Right atrium auricular region (tissue), 2 donors: ENCODE measurements around the gene IRF2BP1. TPM values are rescaled to one million over a fixed set of nuclear protein-coding genes. Genes with fewer than 3 reads are reported as not detected.

Experiments
- DNase-seq: peaks from one replicate; pipeline ENCODE4 v3.0.0-alpha.2; 2019; ENCODE audit warnings: low spot score
- H3K27ac ChIP-seq, 2 donors: fragments of 200-600 bp; sonication (generic); 1 replicate in 1 of 2; 2 replicates in 1 of 2; pipeline ENCODE4 v1.5.1; 2016 to 2019
- H3K27me3 ChIP-seq, 2 donors: fragments of 200-600 bp; sonication (generic); one replicate each; pipeline versions ENCODE4 v1.5.1 to v1.6.0; 2017 to 2019
- H3K36me3 ChIP-seq: fragments of 200-600 bp; sonication (generic); one replicate; pipeline ENCODE4 v1.5.1; 2016
- H3K4me1 ChIP-seq, 2 donors: fragments of 200-600 bp; sonication (generic); one replicate each; pipeline versions ENCODE4 v1.5.1 to v1.6.0; 2017 to 2019
- H3K4me3 ChIP-seq, 2 donors: fragments of 200-600 bp; sonication (generic); 1 replicate in 1 of 2; 2 replicates in 1 of 2; pipeline ENCODE4 v1.5.1; 2017 to 2019; ENCODE audit warnings: mild to moderate bottlenecking in 1 of 2, moderate library complexity in 1 of 2
- H3K9me3 ChIP-seq, 2 donors: fragments of 200-600 bp; sonication (generic); one replicate each; pipeline ENCODE4 v1.5.1; 2019
- total RNA-seq, 2 donors: library from RNA; depleted of rRNA; stranded (reverse); fragments of >200 nt; gene quantifications; one replicate each; pipeline ENCODE4 v1.1.0, GENCODE V29; 2016
- TF ChIP-seq, protein P1 (sequence below), 2 donors: fragments of 200-600 bp; sonication (generic); IDR thresholded peaks; one replicate each; pipeline ENCODE4 v1.5.1; 2019; ENCODE audit warnings: antibody characterized with exemption in 2 of 2

Gene IRF2BP1
- total RNA-seq, 2 donors from 2014 or later, result 24.2 to 30.5 TPM

DNA sequence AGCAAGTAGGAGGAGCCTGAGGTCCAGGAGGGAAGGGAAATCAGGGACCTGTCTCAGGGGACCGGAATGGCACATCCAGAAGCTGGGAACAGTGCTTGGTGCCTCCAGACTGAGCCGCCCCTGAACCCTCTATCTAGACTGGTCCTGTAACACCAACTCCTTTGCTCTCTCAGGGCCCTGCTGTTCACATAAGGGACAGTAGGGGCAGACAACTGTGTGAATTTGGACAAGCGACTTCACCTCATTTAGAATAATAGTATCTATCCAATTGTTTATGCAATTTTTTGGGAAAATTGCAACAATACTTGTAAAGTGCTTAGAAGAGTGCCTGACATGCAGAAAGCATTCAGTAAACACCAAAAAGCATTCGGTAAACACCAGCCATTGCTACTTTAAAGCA is 37.0 kb downstream of the IRF2BP1 start:
- TF ChIP-seq, protein P1, sequence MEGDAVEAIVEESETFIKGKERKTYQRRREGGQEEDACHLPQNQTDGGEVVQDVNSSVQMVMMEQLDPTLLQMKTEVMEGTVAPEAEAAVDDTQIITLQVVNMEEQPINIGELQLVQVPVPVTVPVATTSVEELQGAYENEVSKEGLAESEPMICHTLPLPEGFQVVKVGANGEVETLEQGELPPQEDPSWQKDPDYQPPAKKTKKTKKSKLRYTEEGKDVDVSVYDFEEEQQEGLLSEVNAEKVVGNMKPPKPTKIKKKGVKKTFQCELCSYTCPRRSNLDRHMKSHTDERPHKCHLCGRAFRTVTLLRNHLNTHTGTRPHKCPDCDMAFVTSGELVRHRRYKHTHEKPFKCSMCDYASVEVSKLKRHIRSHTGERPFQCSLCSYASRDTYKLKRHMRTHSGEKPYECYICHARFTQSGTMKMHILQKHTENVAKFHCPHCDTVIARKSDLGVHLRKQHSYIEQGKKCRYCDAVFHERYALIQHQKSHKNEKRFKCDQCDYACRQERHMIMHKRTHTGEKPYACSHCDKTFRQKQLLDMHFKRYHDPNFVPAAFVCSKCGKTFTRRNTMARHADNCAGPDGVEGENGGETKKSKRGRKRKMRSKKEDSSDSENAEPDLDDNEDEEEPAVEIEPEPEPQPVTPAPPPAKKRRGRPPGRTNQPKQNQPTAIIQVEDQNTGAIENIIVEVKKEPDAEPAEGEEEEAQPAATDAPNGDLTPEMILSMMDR (IDR thresholded peaks at IDR 0.05), result no peak
- H3K36me3 ChIP-seq, result peaks cover 83% of the 10 kb centered on the region
- no peak for DNase-seq
- no peaks in the 10 kb centered on the region for H3K4me1 ChIP-seq
- H3K27ac ChIP-seq, result no peak overlapping the region
- H3K4me3 ChIP-seq, result no peak overlapping the region
- H3K9me3 ChIP-seq, result no peaks in the 10 kb centered on the region
- no peaks in the 10 kb centered on the region for H3K27me3 ChIP-seq

DNA sequence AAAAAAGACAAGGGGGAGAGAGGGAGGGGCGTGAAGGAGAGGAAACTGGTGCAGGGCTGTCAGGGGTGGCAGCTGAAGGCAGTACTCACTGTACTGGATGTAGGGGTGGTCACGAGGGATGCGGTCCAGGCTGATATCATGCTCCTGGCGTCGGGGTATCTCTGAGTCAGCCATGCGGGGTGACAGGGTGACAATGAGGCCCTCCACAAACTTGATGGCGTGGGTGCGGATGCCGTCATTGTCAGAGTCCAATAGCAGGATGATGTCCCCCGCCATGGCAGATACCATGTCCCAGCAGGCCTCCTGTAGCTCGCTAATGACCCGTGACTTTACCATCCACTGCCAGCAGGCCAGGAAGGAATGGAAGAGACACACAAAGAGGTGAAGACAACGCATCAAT is 38.3 kb downstream of the IRF2BP1 start:
- Histone ChIP-seq H3K4me3 (no peak overlapping the region), H3K27ac (no peak overlapping the region), H3K9me3 (no peaks in the 10 kb centered on the region), H3K4me1 (no peaks in the 10 kb centered on the region), H3K27me3 (no peaks in the 10 kb centered on the region), H3K36me3 (peaks cover 85% of the 10 kb centered on the region)
- TF ChIP-seq, protein P1 (IDR thresholded peaks at IDR 0.05), result no peak
- DNase-seq, result no peak

DNA sequence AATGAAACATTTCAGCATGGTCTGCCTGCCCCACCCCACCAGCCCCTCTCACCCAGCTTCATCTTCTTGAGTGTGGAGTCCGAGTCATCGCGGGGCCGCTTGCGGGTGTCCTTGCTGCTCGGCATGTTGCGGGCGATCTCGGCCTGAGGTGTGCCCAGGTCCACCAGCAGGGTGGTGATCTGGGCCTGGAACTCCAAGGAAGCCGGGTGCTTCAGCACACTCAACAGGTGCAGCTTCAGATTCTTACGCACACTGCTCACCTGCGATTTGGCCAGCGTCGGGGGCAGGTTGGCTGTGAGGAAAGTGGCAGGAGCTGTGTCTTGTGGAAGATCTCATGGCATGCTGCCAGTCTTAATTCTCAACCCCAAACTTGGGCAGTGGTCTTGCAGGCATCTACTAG is 43.7 kb downstream of the IRF2BP1 start:
- Histone ChIP-seq H3K9me3 (no peaks in the 10 kb centered on the region), H3K4me3 (no peak overlapping the region), H3K36me3 (peaks cover 97% of the 10 kb centered on the region), H3K27ac (no peak overlapping the region), H3K27me3 (no peaks in the 10 kb centered on the region), H3K4me1 (no peaks in the 10 kb centered on the region)
- TF ChIP-seq, protein P1 (IDR thresholded peaks at IDR 0.05), result no peak
- no peak for DNase-seq

- Histone ChIP-seq H3K9me3 (no peaks in the 10 kb centered on the region), H3K36me3 (peaks cover 96% of the 10 kb centered on the region), H3K27me3 (no peaks in the 10 kb centered on the region), H3K27ac (no peak overlapping the region), H3K4me3 (no peak overlapping the region), H3K4me1 (no peaks in the 10 kb centered on the region)
- TF ChIP-seq, protein P1 (IDR thresholded peaks at IDR 0.05), result no peak
- DNase-seq, result no peak
Observed at GRCh38 chr19:45834970-45835369, 51.0 kb downstream of the IRF2BP1 start.

Other genes starting within 250 kb of the IRF2BP1 start
- 10 to 100 TPM; 18.7 to 22.5 TPM for gene EML2, start 246.7 kb downstream of the IRF2BP1 start, total RNA-seq
- 1 to 10 TPM; 2.7 to 3.1 TPM for gene GIPR, start 217.9 kb downstream of the IRF2BP1 start, total RNA-seq
- gene SNRPD2, start 194.2 kb downstream of the IRF2BP1 start, total RNA-seq, result 100 to 1,000 TPM; 158 to 201 TPM
- 1 to 10 TPM; 2.4 to 3.0 TPM for gene QPCTL, start 193.5 kb downstream of the IRF2BP1 start, total RNA-seq
- 10 to 100 TPM; 11.6 to 12.1 TPM for gene FBXO46, start 155.2 kb downstream of the IRF2BP1 start, total RNA-seq
- gene MEIOSIN, start 152.7 kb downstream of the IRF2BP1 start, total RNA-seq, result under 1 TPM; 0.78 to 0.90 TPM
- 10 to 100 TPM in 1 of 2 donors, 1 to 10 TPM in 1; 9.3 to 18.6 TPM for gene SIX5, start 116.9 kb downstream of the IRF2BP1 start, total RNA-seq
- gene DMPK, start 103.7 kb downstream of the IRF2BP1 start, total RNA-seq, result 100 to 1,000 TPM; 107 to 214 TPM
- gene DMWD, start 93.3 kb downstream of the IRF2BP1 start, total RNA-seq, result 10 to 100 TPM; 41.5 to 55.9 TPM
- not detected for gene RSPH6A, start 70.8 kb downstream of the IRF2BP1 start, total RNA-seq
- 10 to 100 TPM; 16.4 to 20.6 TPM for gene SYMPK, start 23.0 kb downstream of the IRF2BP1 start, total RNA-seq
- not detected for gene FOXA3, start 21.8 kb downstream of the IRF2BP1 start, total RNA-seq
- gene MYPOP, start 16.5 kb upstream of the IRF2BP1 start, total RNA-seq, result 1 to 10 TPM; 6.0 to 7.2 TPM
- gene NANOS2, start 28.6 kb upstream of the IRF2BP1 start, total RNA-seq, result not detected
- gene NOVA2, start 87.7 kb upstream of the IRF2BP1 start, total RNA-seq, result 1 to 10 TPM; 1.5 to 3.9 TPM
- 1 to 10 TPM; 5.3 to 7.8 TPM for gene CCDC61, start 109.3 kb upstream of the IRF2BP1 start, total RNA-seq
- not detected for gene PGLYRP1, start 136.9 kb upstream of the IRF2BP1 start, total RNA-seq
- gene IGFL4, start 154.9 kb upstream of the IRF2BP1 start, total RNA-seq, result not detected
- gene IGFL3, start 238.5 kb upstream of the IRF2BP1 start, total RNA-seq, result not detected